Measurements from ENCODE around the gene PDZRN3. TPM values are rescaled to one million over a fixed set of nuclear protein-coding genes. Genes with fewer than 3 reads are reported as not detected.

PDZRN3 gene
- total RNA-seq, 1 donor from 2014 or later = 19.8 TPM

DNA sequence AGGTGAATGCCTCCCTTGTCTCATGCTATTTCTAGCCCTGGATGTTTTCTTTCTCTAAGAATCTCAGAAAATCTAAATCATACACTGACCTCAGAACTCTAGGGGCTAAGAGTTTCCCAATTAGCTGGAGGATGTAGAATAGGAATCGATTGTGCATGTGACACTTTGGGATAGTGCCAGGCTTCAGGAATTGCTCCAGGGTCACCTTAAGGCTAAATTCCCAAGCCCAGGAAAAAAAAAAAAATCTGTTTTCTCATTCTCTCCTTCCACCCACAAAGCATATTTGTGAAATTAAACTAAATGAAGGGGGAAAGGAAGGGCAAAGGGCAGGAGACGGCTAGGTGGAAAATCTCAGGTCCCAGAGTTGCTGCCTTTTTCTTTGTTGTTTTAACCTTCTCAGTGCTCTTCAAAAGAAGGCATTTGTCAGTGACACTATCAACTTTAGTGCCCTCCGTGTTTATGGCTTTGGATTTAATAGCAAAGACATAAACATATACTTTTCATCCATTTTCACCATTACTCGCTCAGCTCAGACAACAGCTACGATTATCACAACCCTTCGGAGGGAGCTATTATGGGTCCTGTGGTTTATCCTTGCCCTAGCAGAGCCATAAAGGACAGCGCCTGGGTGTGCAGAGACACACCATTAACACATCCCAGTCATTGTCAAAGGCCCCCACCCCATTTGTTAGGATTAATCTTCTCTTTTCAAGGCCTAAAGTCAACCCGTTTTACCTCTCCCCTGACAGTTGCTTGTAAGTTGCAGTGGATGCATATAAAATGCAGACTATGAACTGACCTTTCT is 271.7 kb downstream of the PDZRN3 start:
- no peaks in the 10 kb centered on the region for H3K27me3 ChIP-seq (ENCODE audit: insufficient read depth, low read length)
- H2AFZ ChIP-seq (ENCODE audit: low read depth, low read length) = no peak overlapping the region
- H3K79me2 ChIP-seq (ENCODE audit: insufficient read depth, low read length) = no peaks in the 10 kb centered on the region
- FAIRE-seq (no peak), DNase-seq (ENCODE audit: low read depth) (no peak)
- Mint-ChIP-seq H3K36me3 (ENCODE audit: low read depth, unreplicated experiment) (no peaks in the 10 kb centered on the region), H3K27me3 (ENCODE audit: low read depth, unreplicated experiment) (peaks cover 28% of the 10 kb centered on the region), H3K4me1 (ENCODE audit: low read depth, unreplicated experiment) (peaks cover 5% of the 10 kb centered on the region), H3K4me3 (ENCODE audit: unreplicated experiment) (no peak overlapping the region), H3K27ac (ENCODE audit: unreplicated experiment) (peak overlapping the region; percentile 38), H3K9me3 (ENCODE audit: unreplicated experiment) (no peaks in the 10 kb centered on the region)
- no peak overlapping the region for H3K9ac ChIP-seq (ENCODE audit: low read length)
- no peak overlapping the region for H3K4me2 ChIP-seq (ENCODE audit: low read length)
- H3K36me3 ChIP-seq (ENCODE audit: insufficient read depth, low read length) = no peaks in the 10 kb centered on the region
- H3K4me1 ChIP-seq (ENCODE audit: insufficient read depth, low read length) = no peaks in the 10 kb centered on the region
- H3K4me3 ChIP-seq (ENCODE audit: insufficient read depth, low read depth, low read length) = no peak overlapping the region
- no peak overlapping the region for H3K27ac ChIP-seq (ENCODE audit: low read depth, low read length)
- H3K9me3 ChIP-seq (ENCODE audit: insufficient read depth, low read depth, low read length) = no peaks in the 10 kb centered on the region
- no peaks in the 10 kb centered on the region for H4K20me1 ChIP-seq (ENCODE audit: insufficient read depth, low read length)
- TF ChIP-seq CTCF (IDR thresholded peaks at IDR 0.05; ENCODE audit: insufficient read depth, low read depth, low read length) (no peak), EZH2 (IDR thresholded peaks at IDR 0.05; ENCODE audit: insufficient read depth, low read length) (no peak)

DNA sequence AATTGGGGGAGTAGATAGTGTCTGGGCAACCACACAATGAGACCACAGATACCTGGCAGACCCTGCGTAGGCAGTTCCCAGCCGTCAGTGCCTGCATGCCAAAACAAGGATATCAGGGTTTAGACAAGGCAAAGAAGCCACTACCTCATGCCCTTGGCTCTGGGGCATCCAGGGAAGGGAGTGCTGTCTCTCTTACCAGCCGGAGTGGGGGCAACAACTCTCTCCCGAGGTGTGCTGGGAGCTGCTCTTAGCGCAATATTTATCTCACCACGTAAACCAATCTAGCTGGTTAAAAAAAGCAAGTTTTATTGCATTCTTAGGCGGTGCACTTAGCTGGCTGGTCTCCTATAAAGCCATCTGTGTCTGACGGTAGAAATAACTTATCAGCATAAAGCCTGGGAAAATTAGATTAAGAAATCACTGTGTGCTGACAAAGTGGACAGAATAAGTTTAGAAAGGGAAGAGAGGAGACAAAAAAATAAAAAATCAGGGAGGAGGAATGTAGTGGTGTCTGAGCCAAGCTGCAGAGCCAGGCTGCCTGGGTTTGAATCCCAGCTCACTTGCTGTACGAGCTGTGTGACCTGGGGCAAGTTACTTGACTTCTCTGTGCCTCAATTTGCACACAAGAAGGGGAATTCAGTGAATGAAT is 273.2 kb downstream of the PDZRN3 start:
- peaks cover 9% of the 10 kb centered on the region for H3K4me1 Mint-ChIP-seq (ENCODE audit: low read depth, unreplicated experiment)
- no peak for TF ChIP-seq CTCF (IDR thresholded peaks at IDR 0.05; ENCODE audit: insufficient read depth, low read depth, low read length)
- TF ChIP-seq EZH2 (IDR thresholded peaks at IDR 0.05; ENCODE audit: insufficient read depth, low read length) = no peak
- H3K27me3 Mint-ChIP-seq (ENCODE audit: low read depth, unreplicated experiment) = peaks cover 31% of the 10 kb centered on the region
- Histone ChIP-seq H3K9me3 (ENCODE audit: insufficient read depth, low read depth, low read length) (no peaks in the 10 kb centered on the region), H2AFZ (ENCODE audit: low read depth, low read length) (no peak overlapping the region), H3K27me3 (ENCODE audit: insufficient read depth, low read length) (no peaks in the 10 kb centered on the region), H3K4me3 (ENCODE audit: insufficient read depth, low read depth, low read length) (no peak overlapping the region), H3K4me2 (ENCODE audit: low read length) (no peak overlapping the region), H4K20me1 (ENCODE audit: insufficient read depth, low read length) (no peaks in the 10 kb centered on the region), H3K9ac (ENCODE audit: low read length) (no peak overlapping the region), H3K79me2 (ENCODE audit: insufficient read depth, low read length) (no peaks in the 10 kb centered on the region), H3K27ac (ENCODE audit: low read depth, low read length) (no peak overlapping the region), H3K36me3 (ENCODE audit: insufficient read depth, low read length) (no peaks in the 10 kb centered on the region), H3K4me1 (ENCODE audit: insufficient read depth, low read length) (no peaks in the 10 kb centered on the region)
- DNase-seq (ENCODE audit: low read depth) = peak; percentile 10
- H3K36me3 Mint-ChIP-seq (ENCODE audit: low read depth, unreplicated experiment) = no peaks in the 10 kb centered on the region
- no peak for FAIRE-seq
- H3K9me3 Mint-ChIP-seq (ENCODE audit: unreplicated experiment) = no peaks in the 10 kb centered on the region
- no peak overlapping the region for H3K4me3 Mint-ChIP-seq (ENCODE audit: unreplicated experiment)
- H3K27ac Mint-ChIP-seq (ENCODE audit: unreplicated experiment) = no peak overlapping the region

- no peak for DNase-seq (ENCODE audit: low read depth)
- Histone ChIP-seq H3K9ac (ENCODE audit: low read length) (no peak overlapping the region), H3K36me3 (ENCODE audit: insufficient read depth, low read length) (no peaks in the 10 kb centered on the region), H3K27me3 (ENCODE audit: insufficient read depth, low read length) (no peaks in the 10 kb centered on the region), H3K9me3 (ENCODE audit: insufficient read depth, low read depth, low read length) (no peaks in the 10 kb centered on the region), H3K4me1 (ENCODE audit: insufficient read depth, low read length) (no peaks in the 10 kb centered on the region), H4K20me1 (ENCODE audit: insufficient read depth, low read length) (no peaks in the 10 kb centered on the region), H3K79me2 (ENCODE audit: insufficient read depth, low read length) (no peaks in the 10 kb centered on the region), H2AFZ (ENCODE audit: low read depth, low read length) (no peak overlapping the region), H3K4me2 (ENCODE audit: low read length) (no peak overlapping the region), H3K27ac (ENCODE audit: low read depth, low read length) (no peak overlapping the region), H3K4me3 (ENCODE audit: insufficient read depth, low read depth, low read length) (no peak overlapping the region)
- peaks cover 14% of the 10 kb centered on the region for H3K4me1 Mint-ChIP-seq (ENCODE audit: low read depth, unreplicated experiment)
- no peaks in the 10 kb centered on the region for H3K36me3 Mint-ChIP-seq (ENCODE audit: low read depth, unreplicated experiment)
- H3K9me3 Mint-ChIP-seq (ENCODE audit: unreplicated experiment) = no peaks in the 10 kb centered on the region
- peaks cover 31% of the 10 kb centered on the region for H3K27me3 Mint-ChIP-seq (ENCODE audit: low read depth, unreplicated experiment)
- TF ChIP-seq EZH2 (IDR thresholded peaks at IDR 0.05; ENCODE audit: insufficient read depth, low read length) (no peak), CTCF (IDR thresholded peaks at IDR 0.05; ENCODE audit: insufficient read depth, low read depth, low read length) (no peak)
- FAIRE-seq = no peak
- no peak overlapping the region for H3K27ac Mint-ChIP-seq (ENCODE audit: unreplicated experiment)
- H3K4me3 Mint-ChIP-seq (ENCODE audit: unreplicated experiment) = no peak overlapping the region
Observed at GRCh38 chr3:73350996-73351395, 273.7 kb downstream of the PDZRN3 start.

Measured in astrocyte (in vitro differentiated cells and primary cell).